Measurements from ENCODE around the gene RBP4. TPM values are rescaled to one million over a fixed set of nuclear protein-coding genes. Genes with fewer than 3 reads are reported as not detected.

RBP4 gene
- total and polyA plus RNA-seq, 9 donors: 0.81 to 6.7 (median 4.0) TPM; not detected in 1

DNA sequence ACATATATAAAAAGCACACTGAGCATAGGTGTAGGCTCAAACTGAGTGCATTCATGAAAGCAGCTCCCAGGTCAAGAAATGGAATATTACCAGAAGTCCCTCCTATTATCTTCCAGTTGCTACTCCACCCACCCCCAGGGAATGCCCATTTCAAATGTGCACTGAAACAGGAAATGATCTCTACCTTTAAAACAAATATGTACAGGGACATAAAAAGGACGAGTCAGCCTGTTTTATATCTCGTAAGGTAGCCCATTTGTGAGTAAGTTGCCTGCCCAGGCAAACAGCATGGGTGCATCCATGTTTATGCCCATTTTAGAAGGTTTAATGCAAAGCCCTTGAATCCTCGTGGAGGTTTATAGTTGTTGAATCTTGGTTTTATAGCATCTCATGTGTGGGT, 24.1 kb downstream of the RBP4 start:
- TF ChIP-seq, protein P1, sequence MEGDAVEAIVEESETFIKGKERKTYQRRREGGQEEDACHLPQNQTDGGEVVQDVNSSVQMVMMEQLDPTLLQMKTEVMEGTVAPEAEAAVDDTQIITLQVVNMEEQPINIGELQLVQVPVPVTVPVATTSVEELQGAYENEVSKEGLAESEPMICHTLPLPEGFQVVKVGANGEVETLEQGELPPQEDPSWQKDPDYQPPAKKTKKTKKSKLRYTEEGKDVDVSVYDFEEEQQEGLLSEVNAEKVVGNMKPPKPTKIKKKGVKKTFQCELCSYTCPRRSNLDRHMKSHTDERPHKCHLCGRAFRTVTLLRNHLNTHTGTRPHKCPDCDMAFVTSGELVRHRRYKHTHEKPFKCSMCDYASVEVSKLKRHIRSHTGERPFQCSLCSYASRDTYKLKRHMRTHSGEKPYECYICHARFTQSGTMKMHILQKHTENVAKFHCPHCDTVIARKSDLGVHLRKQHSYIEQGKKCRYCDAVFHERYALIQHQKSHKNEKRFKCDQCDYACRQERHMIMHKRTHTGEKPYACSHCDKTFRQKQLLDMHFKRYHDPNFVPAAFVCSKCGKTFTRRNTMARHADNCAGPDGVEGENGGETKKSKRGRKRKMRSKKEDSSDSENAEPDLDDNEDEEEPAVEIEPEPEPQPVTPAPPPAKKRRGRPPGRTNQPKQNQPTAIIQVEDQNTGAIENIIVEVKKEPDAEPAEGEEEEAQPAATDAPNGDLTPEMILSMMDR (IDR thresholded peaks at IDR 0.05): no peak
- no peak for TF ChIP-seq POLR2A (IDR thresholded peaks at IDR 0.05)
- no peak for TF ChIP-seq EP300 (IDR thresholded peaks at IDR 0.05)
- H3K9me3 ChIP-seq: no peaks in the 10 kb centered on the region
- no peak for DNase-seq
- H3K4me1 ChIP-seq (ENCODE audit: insufficient read depth): no peaks in the 10 kb centered on the region
- WGBS, 3 donors: 62 to 72% (median 66%) methylated on average over 3 of the region's 3 CpGs
- H3K27me3 ChIP-seq: no peaks in the 10 kb centered on the region
- no peak overlapping the region for H3K27ac ChIP-seq
- intact Hi-C loops (cut with DNase I): no loop called here
- no peaks in the 10 kb centered on the region for H3K36me3 ChIP-seq
- no peak overlapping the region for H3K4me3 ChIP-seq

GRCh38 chr10:93573924-93574323, 27.1 kb downstream of the RBP4 start:
- Histone ChIP-seq H3K4me3 (no peak overlapping the region), H3K4me1 (ENCODE audit: insufficient read depth) (no peaks in the 10 kb centered on the region), H3K27ac (no peak overlapping the region), H3K27me3 (no peaks in the 10 kb centered on the region), H3K9me3 (no peaks in the 10 kb centered on the region), H3K36me3 (no peaks in the 10 kb centered on the region)
- TF ChIP-seq, protein P1 (IDR thresholded peaks at IDR 0.05): no peak
- TF ChIP-seq POLR2A (IDR thresholded peaks at IDR 0.05): no peak
- no peak for TF ChIP-seq EP300 (IDR thresholded peaks at IDR 0.05)
- 72 to 74% (median 73%) methylated on average over 3 of the region's 3 CpGs for WGBS, 3 donors
- intact Hi-C loops (cut with DNase I): no loop called here
- DNase-seq: no peak

- H3K4me3 ChIP-seq: no peak overlapping the region
- H3K36me3 ChIP-seq: no peaks in the 10 kb centered on the region
- 37 to 42% (median 39%) methylated on average over 10 of the region's 10 CpGs for WGBS, 3 donors
- TF ChIP-seq POLR2A (IDR thresholded peaks at IDR 0.05): no peak
- no peak for TF ChIP-seq EP300 (IDR thresholded peaks at IDR 0.05)
- TF ChIP-seq, protein P1 (IDR thresholded peaks at IDR 0.05): no peak
- H3K4me1 ChIP-seq (ENCODE audit: insufficient read depth): no peaks in the 10 kb centered on the region
- DNase-seq: no peak
- no peak overlapping the region for H3K27ac ChIP-seq
- H3K27me3 ChIP-seq: no peaks in the 10 kb centered on the region
- intact Hi-C loops (cut with DNase I): no loop called here
- H3K9me3 ChIP-seq: no peaks in the 10 kb centered on the region
Measured at GRCh38 chr10:93573051-93573909, 27.8 kb downstream of the RBP4 start.

GRCh38 chr10:93572606-93573005, 28.4 kb downstream of the RBP4 start:
- no peak overlapping the region for H3K4me3 ChIP-seq
- TF ChIP-seq POLR2A (IDR thresholded peaks at IDR 0.05): no peak
- TF ChIP-seq EP300 (IDR thresholded peaks at IDR 0.05): no peak
- TF ChIP-seq, protein P1 (IDR thresholded peaks at IDR 0.05): no peak
- H3K27ac ChIP-seq: no peak overlapping the region
- DNase-seq: no peak
- intact Hi-C loops (cut with DNase I): no loop called here
- 46 to 95% (median 87%) methylated on average over 2 of the region's 2 CpGs for WGBS, 3 donors
- no peaks in the 10 kb centered on the region for H3K27me3 ChIP-seq
- no peaks in the 10 kb centered on the region for H3K9me3 ChIP-seq
- no peaks in the 10 kb centered on the region for H3K4me1 ChIP-seq (ENCODE audit: insufficient read depth)
- H3K36me3 ChIP-seq: no peaks in the 10 kb centered on the region
